NCI-H2029 (cell line): ENCODE data around the gene TFAP2B.

Experiments
- DNase-seq: peaks from one replicate; lab custom pipeline; 2025; lab: John Stamatoyannopoulos, UW

Gene TFAP2B

DNA sequence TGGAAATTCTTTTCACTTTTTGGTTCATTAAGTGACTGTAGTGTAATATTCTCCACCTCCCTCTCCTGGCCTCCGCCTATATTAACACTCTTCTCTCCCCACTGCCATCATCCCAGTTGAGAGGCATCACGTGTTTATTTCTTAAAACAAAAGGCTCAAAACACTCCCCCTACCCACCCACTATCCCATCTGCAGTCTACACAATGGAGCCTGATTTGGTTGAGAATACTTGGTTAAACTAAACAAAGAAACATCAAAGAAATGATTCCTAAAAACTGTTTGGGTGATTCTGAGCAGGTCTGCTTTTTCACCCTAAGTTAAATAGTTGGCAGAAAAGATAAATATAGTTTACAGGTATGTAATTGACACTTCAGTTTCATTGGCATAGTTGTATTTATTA is 5.9 kb downstream of the TFAP2B start:
- DNase-seq = no peak

DNA sequence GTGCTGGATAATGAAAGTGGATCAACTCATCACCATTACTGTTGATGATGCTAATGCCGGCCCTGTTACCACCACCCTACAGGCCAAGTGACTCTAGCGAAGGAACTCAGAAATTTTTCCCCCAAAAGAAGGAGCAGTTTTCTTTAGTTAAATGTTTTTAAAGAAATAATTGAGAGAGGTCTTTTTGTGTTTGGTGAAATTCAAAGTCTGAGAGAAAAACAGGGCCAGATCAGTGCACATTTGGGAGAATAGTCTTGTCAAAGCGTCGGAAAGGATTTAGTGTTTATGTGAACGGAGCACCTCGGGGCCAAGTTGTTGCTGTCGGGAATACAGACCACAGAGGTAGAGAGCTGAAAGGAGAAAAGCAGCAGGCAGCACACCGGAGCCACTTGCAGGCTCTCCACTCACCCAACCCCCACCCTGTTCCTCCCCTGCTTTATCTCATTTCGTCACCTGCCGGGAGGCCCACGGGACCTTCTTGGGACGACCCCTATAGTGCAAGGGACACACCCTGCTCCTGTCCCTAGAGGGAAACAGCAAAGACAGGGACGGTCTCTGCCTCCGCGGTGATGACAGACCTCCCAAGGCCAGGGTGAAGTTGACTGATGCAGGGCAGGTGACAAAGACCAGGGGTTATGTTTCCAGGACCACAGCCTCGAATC is 6.8 kb downstream of the TFAP2B start:
- no peak for DNase-seq

DNA sequence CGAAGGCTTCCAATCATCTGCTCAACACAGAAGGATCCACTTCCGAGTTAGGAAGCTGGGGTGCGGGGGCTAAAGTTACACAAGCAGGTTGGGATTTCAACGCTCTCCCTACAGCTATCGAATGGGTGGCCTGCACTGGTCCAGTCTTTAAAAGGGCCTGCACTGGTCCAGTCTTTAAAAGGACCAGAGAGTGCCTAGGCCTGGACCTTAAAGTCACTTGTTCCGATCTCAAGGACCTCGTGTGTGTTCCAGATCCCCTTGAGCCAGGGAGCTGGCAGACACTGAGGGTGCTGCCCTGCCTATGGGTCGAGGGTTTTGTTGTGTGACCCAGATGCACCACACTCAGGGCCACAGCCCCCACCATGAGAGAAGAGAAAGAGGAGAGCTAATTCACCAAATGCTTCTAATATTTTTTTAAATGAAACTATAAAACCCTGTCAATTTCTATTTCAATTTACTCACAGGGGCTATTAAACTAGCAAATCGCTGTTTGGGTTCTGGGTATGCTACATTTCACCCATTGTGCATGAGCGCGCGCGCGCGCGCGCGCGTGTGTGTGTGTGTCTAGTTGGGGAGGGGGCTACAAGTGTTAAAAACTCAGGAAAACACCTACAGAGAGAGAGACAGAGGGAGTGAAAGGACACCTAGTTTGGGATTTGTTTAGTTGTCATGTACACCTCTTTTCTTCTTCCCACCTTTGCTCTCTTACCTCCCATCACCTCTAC is 7.5 kb downstream of the TFAP2B start:
- DNase-seq = no peak

DNA sequence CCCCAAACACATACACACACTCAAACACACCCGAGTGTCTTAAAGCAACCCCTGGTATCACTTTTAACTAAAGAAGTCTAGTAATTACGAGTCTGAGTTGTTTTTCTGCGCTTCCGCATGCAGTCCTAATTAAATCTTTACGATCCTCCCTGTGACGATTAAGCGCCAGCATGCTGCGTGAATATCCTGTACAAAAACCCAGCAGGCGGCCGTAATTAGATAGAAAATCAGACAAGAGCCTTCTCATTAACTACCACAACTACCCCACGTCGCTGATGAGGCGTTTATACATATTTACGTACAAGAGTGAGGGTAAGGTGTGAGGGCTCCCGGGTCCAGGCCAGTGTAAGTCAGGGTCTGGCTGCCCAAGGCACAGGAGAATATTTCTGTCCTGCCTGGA is 8.1 kb downstream of the TFAP2B start:
- no peak for DNase-seq

GRCh38 chr6:50829049-50829448 is 10.4 kb downstream of the TFAP2B start:
- no peak for DNase-seq

DNA sequence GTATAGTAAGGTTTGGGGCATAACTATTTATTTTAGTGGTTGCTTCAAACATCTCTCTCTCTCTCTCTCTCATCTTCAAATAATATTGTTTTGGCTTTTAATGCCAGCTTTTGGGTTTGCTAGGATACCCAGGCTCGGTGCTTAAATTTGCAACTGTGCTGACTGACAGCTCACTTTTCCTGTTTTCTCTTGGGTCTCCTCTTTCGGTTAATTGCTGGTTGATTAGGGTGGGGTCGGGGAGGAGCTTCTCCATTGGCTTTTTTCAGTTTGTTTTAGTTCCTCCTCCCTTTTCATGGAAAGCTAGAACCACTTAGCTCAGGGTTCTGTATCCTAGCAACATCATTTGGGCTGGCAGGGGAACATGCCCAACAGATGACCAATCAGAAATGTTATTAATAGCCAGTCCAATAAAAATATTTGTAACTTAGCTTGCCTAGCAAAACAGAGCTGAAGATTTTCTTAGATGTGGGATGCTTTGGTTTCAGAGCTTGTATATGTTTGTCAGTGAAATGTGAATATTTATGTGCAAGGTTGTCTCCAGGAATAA is 11.3 kb downstream of the TFAP2B start:
- DNase-seq = no peak

GRCh38 chr6:50831186-50831585 is 12.5 kb downstream of the TFAP2B start:
- DNase-seq = no peak

- no peak for DNase-seq
These were observed 14.2 kb downstream of the TFAP2B start for GRCh38 chr6:50832912-50833311.

DNA sequence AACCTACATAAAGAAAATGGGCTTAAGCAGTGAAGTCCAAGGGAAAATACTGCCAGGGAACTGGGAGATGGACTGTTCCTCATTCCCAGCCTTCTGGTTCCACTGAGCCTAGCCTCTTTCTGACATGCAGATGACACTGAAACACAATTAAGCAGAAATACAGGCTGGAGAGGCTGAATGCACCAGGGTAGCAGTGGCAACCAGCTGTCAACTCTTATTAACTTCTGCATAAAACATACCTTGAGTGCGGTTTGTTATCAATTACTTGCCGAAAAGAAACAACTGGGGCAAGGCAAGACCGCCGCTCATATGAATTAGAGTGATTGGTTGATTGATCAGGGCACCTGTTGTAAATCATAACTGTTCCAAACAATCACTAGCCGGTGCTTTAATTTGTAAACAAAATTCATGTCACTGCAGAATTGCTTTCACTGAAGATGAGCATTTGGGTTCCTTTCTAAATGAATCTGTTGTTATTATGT is 16.3 kb downstream of the TFAP2B start:
- no peak for DNase-seq

DNA sequence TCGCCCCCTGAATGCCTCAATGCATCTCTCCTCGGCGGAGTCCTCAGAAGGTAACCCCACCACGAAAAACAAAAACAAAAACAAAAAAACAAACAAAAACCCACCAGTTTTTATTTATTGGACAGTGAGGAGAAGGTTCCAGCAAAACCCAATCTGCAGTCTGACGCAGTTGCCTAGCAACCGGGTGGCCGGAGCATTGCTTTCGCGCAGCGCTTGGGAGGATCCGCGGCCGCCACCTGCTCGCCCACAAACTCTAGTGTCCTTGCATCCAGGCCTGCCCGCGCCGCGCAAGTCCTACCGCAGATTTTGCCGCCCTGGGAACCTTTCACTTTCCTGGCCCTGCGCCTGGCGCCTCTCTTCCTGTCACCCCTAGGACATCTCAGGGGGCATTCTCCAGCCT is 17.6 kb downstream of the TFAP2B start:
- no peak for DNase-seq

DNA sequence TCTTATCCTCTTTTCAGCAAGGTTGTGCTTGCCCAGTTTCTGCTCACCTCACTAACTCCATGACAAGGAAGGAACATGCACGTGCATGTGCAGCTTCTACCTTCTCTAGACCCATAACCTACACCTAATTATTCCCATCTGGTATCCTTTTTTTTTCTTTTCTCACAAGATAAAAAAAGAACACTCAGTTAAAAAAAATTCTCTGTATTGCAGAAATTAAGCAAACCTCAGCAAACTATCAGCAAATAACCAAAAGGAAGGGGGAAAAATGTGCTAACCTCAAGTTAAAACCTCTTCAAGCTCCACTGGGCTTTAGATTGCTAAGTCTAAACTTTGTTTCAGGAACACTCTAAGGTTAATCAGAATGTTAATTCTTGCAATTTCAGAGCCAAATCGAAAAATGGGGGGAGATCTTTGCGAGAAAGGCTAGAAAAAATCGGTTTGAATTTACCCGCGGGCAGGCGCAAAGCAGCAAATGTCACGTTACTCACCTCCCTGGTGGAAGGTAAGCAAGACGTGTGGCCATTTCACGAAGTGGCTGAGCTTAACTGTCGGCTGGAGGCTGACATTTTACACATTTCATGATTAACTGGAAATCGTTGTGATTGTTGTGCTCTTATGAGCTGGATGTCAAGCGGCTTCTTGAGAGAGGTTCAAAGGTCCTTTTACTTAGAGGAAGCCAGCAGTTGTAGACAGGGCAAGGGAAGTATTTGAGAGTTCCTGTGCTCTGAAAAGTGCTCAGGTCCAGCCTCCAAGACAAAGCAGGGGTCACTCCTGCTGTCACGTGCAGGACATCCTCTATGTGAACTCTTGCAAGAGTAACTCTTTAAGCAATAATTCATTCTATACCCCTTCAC is 19.1 kb downstream of the TFAP2B start:
- DNase-seq = no peak

DNA sequence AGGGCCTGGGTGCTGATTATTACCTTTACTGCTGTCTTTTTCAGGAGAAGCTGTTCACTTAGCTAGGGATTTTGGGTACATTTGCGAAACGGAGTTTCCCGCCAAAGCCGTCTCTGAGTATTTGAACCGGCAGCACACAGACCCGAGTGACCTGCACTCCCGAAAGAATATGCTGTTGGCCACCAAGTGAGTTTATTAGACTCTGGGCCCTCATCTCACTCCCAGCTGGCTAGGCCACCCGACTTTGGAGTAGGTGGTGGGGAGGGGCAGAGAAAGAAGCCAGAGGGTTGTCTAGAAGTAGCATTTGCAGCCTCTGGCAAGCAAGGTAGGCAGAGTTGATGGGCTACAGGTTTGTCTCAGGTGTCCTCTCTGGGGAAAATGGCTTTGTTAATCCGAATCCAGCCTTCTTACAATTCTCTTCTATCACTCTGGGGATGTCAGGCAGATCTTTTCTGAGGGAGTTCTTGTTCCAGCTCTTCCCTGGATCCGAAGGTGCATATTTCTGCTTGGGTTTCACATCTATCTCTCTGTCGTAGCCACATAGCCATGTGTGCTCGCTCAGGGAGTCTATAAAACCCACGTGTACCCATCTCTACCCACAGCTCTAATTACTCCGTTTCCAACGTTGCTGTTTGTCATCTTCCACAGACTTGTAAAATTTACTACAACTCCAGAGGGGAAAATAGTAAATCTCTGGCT is 21.6 kb downstream of the TFAP2B start:
- DNase-seq = no peak

DNA sequence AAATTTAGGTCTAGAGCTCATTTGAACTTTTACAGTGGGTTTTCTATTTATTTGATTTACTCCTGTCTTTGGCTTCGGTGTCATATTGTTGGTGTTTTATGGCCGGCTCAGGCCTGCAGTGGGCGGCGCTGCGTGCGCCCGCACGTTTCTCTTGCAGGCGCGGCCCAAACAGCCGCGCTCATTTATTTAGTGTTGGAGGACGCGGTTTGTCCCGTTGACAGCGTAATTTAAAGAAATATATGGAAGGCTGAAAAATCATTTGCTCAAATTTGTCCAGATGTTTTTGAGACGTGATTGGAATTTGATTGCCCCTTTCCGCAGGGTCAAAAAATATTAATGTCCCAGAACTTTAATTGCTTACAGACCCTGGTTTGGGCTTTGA is 22.1 kb downstream of the TFAP2B start:
- no peak for DNase-seq

DNA sequence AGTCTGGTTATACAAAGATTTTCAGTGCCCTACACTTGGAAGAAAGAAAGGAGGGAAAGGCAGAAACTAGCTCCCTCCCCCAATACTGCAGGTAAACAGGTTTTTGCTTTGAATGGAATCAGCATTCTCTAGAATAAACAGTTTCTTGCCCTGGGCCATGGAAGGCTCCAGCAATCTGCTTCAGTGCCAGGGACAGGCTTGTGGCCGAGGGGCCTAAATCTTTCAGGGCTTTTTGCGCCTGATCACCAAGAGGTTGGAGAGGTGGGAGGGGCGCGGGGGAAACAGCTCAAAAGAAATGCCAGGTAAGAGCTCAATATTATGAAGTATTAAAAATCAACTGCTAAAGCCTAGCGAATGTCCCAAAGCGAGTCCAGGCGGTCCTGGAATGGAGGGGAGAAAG is 23.8 kb downstream of the TFAP2B start:
- no peak for DNase-seq

- no peak for DNase-seq
These were observed 24.3 kb downstream of the TFAP2B start for GRCh38 chr6:50842861-50843384.

GRCh38 chr6:50843842-50844241 is 25.2 kb downstream of the TFAP2B start:
- no peak for DNase-seq

- no peak for DNase-seq
These were observed 26.9 kb downstream of the TFAP2B start for GRCh38 chr6:50845499-50846143.

DNA sequence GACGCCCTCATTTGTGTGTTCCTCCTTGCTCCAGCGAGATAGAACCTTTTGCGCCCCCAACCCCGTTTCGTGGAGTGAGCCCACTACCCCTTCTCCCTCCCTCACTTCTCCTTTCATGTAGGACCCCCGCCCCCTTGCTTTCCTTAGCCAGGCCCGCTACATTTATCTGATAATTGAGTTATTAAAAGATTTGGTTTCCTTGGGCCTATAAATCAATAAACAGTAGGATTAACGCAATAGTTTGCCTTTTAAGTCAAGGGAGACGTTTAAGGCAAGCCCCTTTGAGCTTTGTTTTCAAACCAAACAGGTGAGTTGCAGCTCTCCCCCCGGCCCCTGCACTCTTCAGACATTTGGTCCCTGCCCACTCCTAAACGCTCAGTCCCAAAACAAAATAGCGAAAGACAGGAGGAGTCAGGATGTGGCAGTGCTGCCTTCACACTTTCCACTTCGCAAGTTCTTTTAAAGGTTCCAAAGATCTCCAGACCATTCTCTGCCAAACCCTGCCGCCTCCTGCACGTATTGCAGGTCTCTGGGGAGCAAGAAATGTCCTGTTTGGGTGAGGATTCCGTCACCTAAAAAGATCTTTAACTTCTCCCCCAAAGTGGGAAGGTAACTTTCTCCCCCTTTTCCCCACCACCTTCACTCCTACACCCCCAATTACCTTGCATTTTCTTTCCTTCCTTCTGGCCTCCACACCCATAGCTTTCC is 27.6 kb downstream of the TFAP2B start:
- no peak for DNase-seq

DNA sequence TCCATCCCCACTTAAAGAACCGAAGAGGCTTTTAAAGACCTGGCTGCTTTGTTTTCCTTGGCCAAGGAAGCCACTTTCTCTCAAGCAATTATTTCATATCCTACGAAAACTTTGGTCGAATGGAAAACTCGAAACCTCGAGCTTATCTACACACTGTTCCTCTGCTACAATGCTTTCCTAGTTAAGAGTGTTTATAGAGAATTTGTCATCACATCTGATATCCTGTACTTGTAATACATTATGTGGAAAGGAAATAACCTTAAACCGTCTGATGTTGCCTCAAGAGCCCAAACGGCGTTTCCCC is 28.1 kb downstream of the TFAP2B start:
- no peak for DNase-seq

- no peak for DNase-seq
These were observed 29.4 kb downstream of the TFAP2B start for GRCh38 chr6:50847890-50848594.
